Muscle layer of colon (tissue), 2 donors: ENCODE data around the gene RTN4RL1.

Source experiments
- H3K27ac ChIP-seq: one replicate; pipeline ENCODE4 v1.7.0; 2013; ENCODE audit warnings: low read depth, mild to moderate bottlenecking, low read length, moderate library complexity
- H3K27me3 ChIP-seq, 2 donors: one replicate each; pipeline ENCODE4 v1.7.0; 2013; ENCODE audit warnings: low read length in 2 of 2, mild to moderate bottlenecking in 2 of 2; ENCODE audit not compliant: insufficient read depth in 2 of 2, control insufficient read depth in 1 of 2
- H3K36me3 ChIP-seq: one replicate; pipeline ENCODE4 v1.7.0; 2013; ENCODE audit warnings: mild to moderate bottlenecking, low read length; ENCODE audit not compliant: insufficient read depth
- H3K4me1 ChIP-seq: one replicate; pipeline ENCODE4 v1.7.0; 2013; ENCODE audit warnings: mild to moderate bottlenecking, low read length; ENCODE audit not compliant: insufficient read depth
- H3K4me3 ChIP-seq, 2 donors: one replicate each; pipeline ENCODE4 v1.7.0; 2013; ENCODE audit warnings: low read length in 2 of 2, low read depth in 1 of 2, mild to moderate bottlenecking in 1 of 2, moderate library complexity in 1 of 2
- H3K9ac ChIP-seq: one replicate; pipeline ENCODE4 v1.7.0; 2013; ENCODE audit warnings: low read length
- H3K9me3 ChIP-seq: one replicate; pipeline ENCODE4 v1.7.0; 2013; ENCODE audit warnings: mild to moderate bottlenecking, low read length
- donor health status: abdominal sarcoma.
- donor health status: Adenocarcinoma of cecum.

The RTN4RL1 gene

GRCh38 chr17:2025220-2025621 lies at the start of gene RTN4RL1:
Gene RTN4RL1, minus strand, starts transcription at chr17:2025334. Its CDS starts 469 bp downstream, at chr17:2024865.
- Histone ChIP-seq H3K9me3 (no peaks in the 10 kb centered on the region), H3K4me1 (peaks cover 19% of the 10 kb centered on the region), H3K36me3 (no peaks in the 10 kb centered on the region), H3K27me3 (peaks cover 9 to 55% of the 10 kb centered on the region in 2 donors), H3K9ac (no peak within 1 kb of the TSS), H3K27ac (no peak within 1 kb of the TSS), H3K4me3 (peak within 1 kb of the TSS; percentile 41 to 50)

GRCh38 chr17:2074919-2075318 lies 49.8 kb upstream of the RTN4RL1 start:
- Histone ChIP-seq H3K4me3 (no peak overlapping the region), H3K9me3 (no peaks in the 10 kb centered on the region), H3K27ac (peak overlapping the region; percentile 24), H3K4me1 (peaks cover 30% of the 10 kb centered on the region), H3K27me3 (no peaks in the 10 kb centered on the region), H3K36me3 (peaks cover 21% of the 10 kb centered on the region), H3K9ac (no peak overlapping the region)

GRCh38 chr17:2071455-2072281 lies 46.5 kb upstream of the RTN4RL1 start:
- Histone ChIP-seq H3K27me3 (no peaks in the 10 kb centered on the region), H3K36me3 (peaks cover 14% of the 10 kb centered on the region), H3K9me3 (no peaks in the 10 kb centered on the region), H3K9ac (no peak overlapping the region), H3K4me3 (no peak overlapping the region), H3K27ac (no peak overlapping the region), H3K4me1 (peaks cover 40% of the 10 kb centered on the region)

- Histone ChIP-seq H3K4me3 (no peak overlapping the region), H3K9ac (no peak overlapping the region), H3K36me3 (peaks cover 16% of the 10 kb centered on the region), H3K4me1 (peaks cover 40% of the 10 kb centered on the region), H3K27ac (no peak overlapping the region), H3K9me3 (no peaks in the 10 kb centered on the region), H3K27me3 (no peaks in the 10 kb centered on the region)
These were observed 45.9 kb upstream of the RTN4RL1 start for GRCh38 chr17:2071024-2071385.

GRCh38 chr17:2070241-2071023 lies 45.3 kb upstream of the RTN4RL1 start:
- Histone ChIP-seq H3K9me3 (no peaks in the 10 kb centered on the region), H3K27ac (no peak overlapping the region), H3K4me3 (no peak overlapping the region), H3K36me3 (peaks cover 20% of the 10 kb centered on the region), H3K9ac (no peak overlapping the region), H3K27me3 (no peaks in the 10 kb centered on the region), H3K4me1 (peaks cover 40% of the 10 kb centered on the region)

GRCh38 chr17:2068519-2069051 lies 43.5 kb upstream of the RTN4RL1 start:
- Histone ChIP-seq H3K4me1 (peaks cover 53% of the 10 kb centered on the region), H3K9ac (no peak overlapping the region), H3K9me3 (no peaks in the 10 kb centered on the region), H3K27me3 (no peaks in the 10 kb centered on the region), H3K4me3 (no peak overlapping the region), H3K27ac (no peak overlapping the region), H3K36me3 (peaks cover 35% of the 10 kb centered on the region)

- peaks cover 36% of the 10 kb centered on the region for H3K36me3 ChIP-seq
- peaks cover 57% of the 10 kb centered on the region for H3K4me1 ChIP-seq
- no peaks in the 10 kb centered on the region for H3K27me3 ChIP-seq
- no peak overlapping the region for H3K27ac ChIP-seq
- H3K9ac ChIP-seq = no peak overlapping the region
- H3K4me3 ChIP-seq = no peak overlapping the region
- H3K9me3 ChIP-seq = no peaks in the 10 kb centered on the region
These were observed 42.9 kb upstream of the RTN4RL1 start for GRCh38 chr17:2068031-2068518.

- Histone ChIP-seq H3K9me3 (no peaks in the 10 kb centered on the region), H3K27ac (no peak overlapping the region), H3K4me3 (no peak overlapping the region), H3K36me3 (peaks cover 36% of the 10 kb centered on the region), H3K9ac (no peak overlapping the region), H3K4me1 (peaks cover 62% of the 10 kb centered on the region), H3K27me3 (no peaks in the 10 kb centered on the region)
These were observed 42.5 kb upstream of the RTN4RL1 start for GRCh38 chr17:2067608-2068024.

- no peak overlapping the region for H3K9ac ChIP-seq
- H3K4me1 ChIP-seq = peaks cover 65% of the 10 kb centered on the region
- H3K36me3 ChIP-seq = peaks cover 37% of the 10 kb centered on the region
- H3K9me3 ChIP-seq = no peaks in the 10 kb centered on the region
- no peak overlapping the region for H3K4me3 ChIP-seq
- peak overlapping the region; percentile 45 for H3K27ac ChIP-seq
- no peaks in the 10 kb centered on the region for H3K27me3 ChIP-seq
These were observed 42.0 kb upstream of the RTN4RL1 start for GRCh38 chr17:2067048-2067561.

GRCh38 chr17:2065949-2066400 lies 40.8 kb upstream of the RTN4RL1 start:
- H3K27ac ChIP-seq = no peak overlapping the region
- H3K36me3 ChIP-seq = peaks cover 42% of the 10 kb centered on the region
- no peak overlapping the region for H3K4me3 ChIP-seq
- no peaks in the 10 kb centered on the region for H3K9me3 ChIP-seq
- no peak overlapping the region for H3K9ac ChIP-seq
- peaks cover 70% of the 10 kb centered on the region for H3K4me1 ChIP-seq
- H3K27me3 ChIP-seq = no peaks in the 10 kb centered on the region
